ENCODE data around the gene MYL7. TPM values are rescaled to one million over a fixed set of nuclear protein-coding genes. Genes with fewer than 3 reads are reported as not detected.

The MYL7 gene
- total and polyA plus RNA-seq, 2 donors (not counting 1 experiment from before 2014, with no cell fraction given): not detected

- no peak overlapping the region for H3K4me2 ChIP-seq (ENCODE audit: extremely low read depth, insufficient read depth, low read length)
- no peaks in the 10 kb centered on the region for H4K20me1 ChIP-seq (ENCODE audit: control insufficient read depth, extremely low read depth, insufficient read depth, low read length)
- H3K79me2 ChIP-seq (ENCODE audit: control insufficient read depth, insufficient read depth, low read length): no peaks in the 10 kb centered on the region
- H3K9ac ChIP-seq (ENCODE audit: insufficient read depth, low read length): no peak overlapping the region
- no peak overlapping the region for H3K27ac ChIP-seq (ENCODE audit: insufficient read depth, low read length)
- H3K27me3 ChIP-seq (ENCODE audit: control insufficient read depth, insufficient read depth, low read length): peaks cover 5% of the 10 kb centered on the region
- DNase-seq (ENCODE audit: low read depth in 2 of 2): no peak
- no peaks in the 10 kb centered on the region for H3K4me1 ChIP-seq (ENCODE audit: control insufficient read depth, extremely low read depth, insufficient read depth, low read length)
- no peak overlapping the region for H3K4me3 ChIP-seq (replicated peaks in 1 of 4; ENCODE audit: control extremely low read depth in 1 of 4, insufficient read depth in 1 of 4, low read depth in 3 of 4, low read length in 4 of 4)
- H3K9me3 ChIP-seq (ENCODE audit: control insufficient read depth, insufficient read depth, low read depth, low read length): no peaks in the 10 kb centered on the region
- TF ChIP-seq CTCF (conservative IDR thresholded peaks at IDR 0.05 in 1 of 2, IDR thresholded peaks at IDR 0.05 in 1 of 2; ENCODE audit: low read depth in 1 of 2, low read length in 2 of 2) (no peak), EZH2 (IDR thresholded peaks at IDR 0.05; ENCODE audit: low read length, missing control alignments) (no peak)
- H2AFZ ChIP-seq (ENCODE audit: low read length): no peak overlapping the region
- no peaks in the 10 kb centered on the region for H3K36me3 ChIP-seq (ENCODE audit: control insufficient read depth, insufficient read depth, low read length)
Observed at GRCh38 chr7:44155191-44156185, 14.4 kb upstream of the MYL7 start.

GRCh38 chr7:44154703-44155102, 13.6 kb upstream of the MYL7 start:
- Histone ChIP-seq H3K36me3 (ENCODE audit: control insufficient read depth, insufficient read depth, low read length) (no peaks in the 10 kb centered on the region), H3K4me3 (replicated peaks in 1 of 4; ENCODE audit: control extremely low read depth in 1 of 4, insufficient read depth in 1 of 4, low read depth in 3 of 4, low read length in 4 of 4) (no peak overlapping the region), H3K27ac (ENCODE audit: insufficient read depth, low read length) (no peak overlapping the region), H2AFZ (ENCODE audit: low read length) (no peak overlapping the region), H3K9me3 (ENCODE audit: control insufficient read depth, insufficient read depth, low read depth, low read length) (no peaks in the 10 kb centered on the region), H4K20me1 (ENCODE audit: control insufficient read depth, extremely low read depth, insufficient read depth, low read length) (no peaks in the 10 kb centered on the region), H3K27me3 (ENCODE audit: control insufficient read depth, insufficient read depth, low read length) (peaks cover 4% of the 10 kb centered on the region), H3K79me2 (ENCODE audit: control insufficient read depth, insufficient read depth, low read length) (no peaks in the 10 kb centered on the region), H3K9ac (ENCODE audit: insufficient read depth, low read length) (no peak overlapping the region), H3K4me1 (ENCODE audit: control insufficient read depth, extremely low read depth, insufficient read depth, low read length) (no peaks in the 10 kb centered on the region), H3K4me2 (ENCODE audit: extremely low read depth, insufficient read depth, low read length) (no peak overlapping the region)
- DNase-seq (ENCODE audit: low read depth in 2 of 2): peak in 1 of 2 donors; percentile 44
- no peak for TF ChIP-seq EZH2 (IDR thresholded peaks at IDR 0.05; ENCODE audit: low read length, missing control alignments)
- TF ChIP-seq CTCF (conservative IDR thresholded peaks at IDR 0.05 in 1 of 2, IDR thresholded peaks at IDR 0.05 in 1 of 2; ENCODE audit: low read depth in 1 of 2, low read length in 2 of 2): no peak

- DNase-seq (ENCODE audit: low read depth in 2 of 2): no peak
- Histone ChIP-seq H3K4me3 (replicated peaks in 1 of 4; ENCODE audit: control extremely low read depth in 1 of 4, insufficient read depth in 1 of 4, low read depth in 3 of 4, low read length in 4 of 4) (no peak overlapping the region), H3K36me3 (ENCODE audit: control insufficient read depth, insufficient read depth, low read length) (no peaks in the 10 kb centered on the region), H3K4me2 (ENCODE audit: extremely low read depth, insufficient read depth, low read length) (no peak overlapping the region), H3K4me1 (ENCODE audit: control insufficient read depth, extremely low read depth, insufficient read depth, low read length) (no peaks in the 10 kb centered on the region), H2AFZ (ENCODE audit: low read length) (no peak overlapping the region), H3K27me3 (ENCODE audit: control insufficient read depth, insufficient read depth, low read length) (peaks cover 7% of the 10 kb centered on the region), H3K9ac (ENCODE audit: insufficient read depth, low read length) (no peak overlapping the region), H4K20me1 (ENCODE audit: control insufficient read depth, extremely low read depth, insufficient read depth, low read length) (no peaks in the 10 kb centered on the region), H3K79me2 (ENCODE audit: control insufficient read depth, insufficient read depth, low read length) (no peaks in the 10 kb centered on the region), H3K9me3 (ENCODE audit: control insufficient read depth, insufficient read depth, low read depth, low read length) (no peaks in the 10 kb centered on the region), H3K27ac (ENCODE audit: insufficient read depth, low read length) (no peak overlapping the region)
- TF ChIP-seq CTCF (conservative IDR thresholded peaks at IDR 0.05 in 1 of 2, IDR thresholded peaks at IDR 0.05 in 1 of 2; ENCODE audit: low read depth in 1 of 2, low read length in 2 of 2) (no peak), EZH2 (IDR thresholded peaks at IDR 0.05; ENCODE audit: low read length, missing control alignments) (no peak)
Observed at GRCh38 chr7:44153948-44154335, 12.8 kb upstream of the MYL7 start.

All from fibroblast of lung (primary cell).